Endometrial microvascular endothelial cells (primary cell): Measurements from ENCODE around the gene UNK. TPM values are rescaled to one million over a fixed set of nuclear protein-coding genes. Genes with fewer than 3 reads are reported as not detected.
"Not testable (repeated sequence)": the region's sequence is repeated elsewhere in the genome, so short reads cannot be mapped to it uniquely, and the experiment has no call there.

Experiments used
- in situ Hi-C: cut with HindIII; loops from 2 replicates; pipeline ENCODE4 v1.10.0; 2017; ENCODE audit warnings: low sequenced_read_pairs, low pct_unique_long_range_greater_than_20kb; ENCODE audit errors: inconsistent ontology term
- total RNA-seq: library from RNA; depleted of rRNA; stranded (reverse); fragments of >200 nt; gene quantifications from one replicate; pipeline ENCODE4 v1.2.3, GENCODE V29; 2015; ENCODE audit errors: inconsistent ontology term

The UNK gene
- total RNA-seq, 1 donor from 2014 or later: 53.0 TPM

GRCh38 chr17:75765981-75766380 lies 18.6 kb upstream of the UNK start:
- in situ Hi-C loops: no loop called here

DNA sequence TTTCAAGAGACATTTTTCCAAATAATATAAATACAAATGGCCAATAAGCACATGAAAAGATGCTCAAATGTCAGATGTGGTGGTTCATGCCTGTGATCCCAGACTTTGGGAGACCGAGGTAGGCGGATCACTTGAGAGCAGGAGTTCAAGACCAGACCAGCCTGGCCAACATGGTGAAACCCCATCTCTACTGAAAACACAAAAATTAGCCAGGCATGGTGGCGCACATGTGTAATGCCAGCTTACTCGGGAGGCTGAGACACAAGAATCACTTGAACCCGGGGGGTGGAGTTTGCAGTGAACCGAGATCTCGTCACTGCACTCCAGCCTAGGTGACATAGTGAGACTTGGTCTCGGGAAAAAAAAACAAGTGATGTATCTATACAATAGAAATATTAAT lies 16.7 kb upstream of the UNK start:
- in situ Hi-C loops: no loop called here

GRCh38 chr17:75769536-75769935 lies 15.1 kb upstream of the UNK start:
- in situ Hi-C loops: no loop called here

DNA sequence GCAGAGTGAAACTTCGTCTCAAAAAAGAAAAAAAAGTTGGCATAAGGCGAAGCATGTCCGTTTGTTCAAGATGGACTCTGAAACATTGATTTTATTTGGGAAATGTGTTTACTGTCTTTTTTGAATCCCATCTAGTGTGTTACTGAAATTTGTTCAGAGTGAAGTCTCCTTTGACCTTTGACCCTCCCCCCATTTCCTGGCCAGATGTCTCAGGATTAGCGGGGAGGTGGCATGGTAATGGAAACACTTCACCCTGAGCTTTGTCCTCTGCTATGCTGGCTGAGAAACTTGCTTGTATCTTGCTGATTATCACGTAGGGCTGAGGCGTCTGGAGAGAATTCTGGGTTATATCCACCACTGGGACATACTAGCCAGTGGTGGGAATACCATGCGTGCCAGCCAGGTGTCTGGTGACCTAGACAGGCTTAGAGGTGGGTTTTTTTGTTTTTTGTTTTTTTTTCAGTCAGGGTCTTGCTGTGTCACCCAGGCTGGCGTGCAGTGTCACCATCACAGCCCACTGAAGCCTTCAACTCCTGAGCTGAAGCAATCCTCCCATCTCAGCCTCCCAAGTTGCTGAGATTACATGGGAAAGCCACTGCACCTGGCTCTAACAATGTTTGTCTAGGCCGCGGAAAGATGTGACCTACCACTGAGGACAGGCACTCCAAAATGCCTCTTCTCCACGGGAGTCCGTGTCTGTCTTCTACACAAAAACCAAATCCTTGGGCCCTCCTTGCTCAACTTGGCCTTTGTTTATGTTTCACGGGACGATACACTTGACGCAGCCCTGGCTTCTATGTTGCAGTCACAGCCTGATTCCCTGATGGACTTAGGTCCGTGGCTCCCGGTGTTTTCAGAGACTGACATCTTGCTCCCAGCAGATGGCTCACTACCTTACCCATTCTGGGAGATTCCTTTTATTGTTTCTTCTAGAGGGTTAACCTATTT lies 13.0 kb upstream of the UNK start:
- in situ Hi-C loops: no loop called here

- in situ Hi-C loops: no loop called here
These were observed 11.3 kb upstream of the UNK start for GRCh38 chr17:75773121-75773807.

DNA sequence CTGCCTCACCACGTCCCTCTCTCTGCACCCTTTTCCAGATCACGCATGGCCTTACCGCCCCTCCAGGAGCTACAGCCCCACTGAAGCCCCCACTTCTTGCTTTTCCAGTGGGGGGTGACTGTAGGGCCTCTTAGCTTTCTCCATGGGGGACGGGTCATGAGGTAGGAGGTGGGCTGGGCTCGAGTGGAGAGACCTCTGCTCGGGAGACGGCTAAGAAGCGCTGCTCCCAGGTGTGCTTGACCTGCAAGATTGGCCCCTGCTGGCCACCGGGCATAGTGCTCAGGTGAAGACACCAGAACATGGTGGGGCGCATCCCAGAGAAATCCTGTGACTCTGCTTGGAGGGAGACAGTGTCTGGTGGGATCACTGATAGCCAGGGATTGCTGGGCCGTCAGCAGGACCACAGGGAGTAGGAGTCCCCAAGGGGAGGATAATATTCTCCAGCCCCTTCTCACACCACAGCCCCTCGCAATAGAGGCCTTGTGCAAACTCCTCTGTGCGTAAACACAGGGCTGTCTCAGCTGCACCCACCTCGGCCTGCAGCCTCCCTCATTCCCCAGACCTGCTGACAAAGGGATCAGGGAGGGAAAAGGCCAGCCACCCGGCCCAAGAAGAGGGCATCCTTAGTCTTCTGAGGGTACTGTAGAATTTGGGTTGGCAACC lies 10.7 kb upstream of the UNK start:
- in situ Hi-C loops: no loop called here

GRCh38 chr17:75774471-75774990 lies 10.1 kb upstream of the UNK start:
- in situ Hi-C loops: no loop called here

- in situ Hi-C loops: no loop called here
These were observed 9.5 kb upstream of the UNK start for GRCh38 chr17:75774991-75775668.

GRCh38 chr17:75776386-75777295 lies 8.0 kb upstream of the UNK start:
- in situ Hi-C loops: no loop called here

DNA sequence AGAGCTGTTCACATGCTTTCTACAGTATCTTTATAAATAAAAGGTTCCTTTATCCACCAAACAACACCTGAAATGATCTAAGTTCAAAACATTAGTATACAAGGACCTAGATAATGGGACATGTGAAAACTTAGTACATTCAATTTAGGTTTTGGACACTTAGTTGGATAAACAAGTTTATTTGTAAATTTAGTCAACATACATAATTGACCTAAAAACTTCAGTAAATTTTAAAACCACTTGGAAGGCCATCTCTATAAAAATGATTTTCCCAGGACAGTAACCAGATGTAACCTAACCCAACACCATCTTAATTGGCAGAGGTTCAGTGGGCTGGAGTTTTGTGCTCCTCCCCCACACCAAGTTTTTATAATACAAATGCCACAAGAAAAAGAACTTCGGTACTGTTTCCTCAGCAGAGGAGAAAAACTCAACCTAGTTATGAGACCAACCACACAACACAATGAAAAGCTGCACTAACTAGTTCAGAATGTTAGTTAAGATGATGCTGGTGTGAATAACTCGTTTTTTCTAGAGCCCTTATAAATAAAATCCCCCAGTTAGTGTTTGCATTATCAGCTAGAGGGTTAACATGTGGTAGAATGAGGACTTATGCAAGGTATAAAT lies 7.2 kb upstream of the UNK start:
- in situ Hi-C loops: no loop called here

DNA sequence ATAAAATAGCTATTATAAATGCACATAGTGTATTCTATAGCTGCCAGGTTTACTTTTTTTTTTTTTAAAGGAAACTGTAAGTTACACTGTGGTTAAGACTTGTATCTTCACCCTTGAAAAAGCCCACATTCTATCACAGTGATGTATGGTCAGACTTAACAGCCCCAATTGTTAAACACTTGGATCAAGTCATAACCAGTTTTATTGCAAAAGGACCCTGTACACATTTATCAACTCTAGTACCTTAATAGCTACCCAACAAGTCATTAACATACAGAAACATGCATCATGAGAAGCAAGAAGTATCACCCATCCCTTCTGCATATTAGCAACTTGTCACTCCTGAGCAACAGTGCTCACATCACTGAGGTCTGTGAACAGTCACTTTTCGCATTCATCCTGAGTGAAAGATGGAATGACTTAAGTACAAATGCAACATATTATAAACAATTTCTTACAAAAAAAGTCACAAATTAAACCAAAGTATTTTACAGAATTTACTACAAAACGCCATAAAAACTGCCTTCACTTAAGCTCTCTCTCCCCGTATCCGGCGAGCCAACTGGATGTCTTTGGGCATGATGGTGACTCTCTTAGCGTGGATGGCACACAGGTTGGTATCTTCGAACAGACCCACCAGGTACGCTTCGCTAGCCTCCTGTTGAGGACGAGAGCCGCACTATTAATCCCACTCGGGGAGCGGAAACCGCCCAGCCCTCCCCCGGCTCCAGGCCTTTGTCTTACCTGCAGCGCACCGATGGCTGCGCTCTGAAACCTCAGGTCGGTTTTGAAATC lies 6.3 kb upstream of the UNK start:
- in situ Hi-C loops: not testable (repeated sequence)

GRCh38 chr17:75778861-75779249 lies 5.8 kb upstream of the UNK start:
- in situ Hi-C loops: no loop called here

- in situ Hi-C loops: no loop called here
These were observed 5.2 kb upstream of the UNK start for GRCh38 chr17:75779250-75779986.

GRCh38 chr17:75779987-75780889 lies 4.4 kb upstream of the UNK start:
- in situ Hi-C loops: no loop called here

DNA sequence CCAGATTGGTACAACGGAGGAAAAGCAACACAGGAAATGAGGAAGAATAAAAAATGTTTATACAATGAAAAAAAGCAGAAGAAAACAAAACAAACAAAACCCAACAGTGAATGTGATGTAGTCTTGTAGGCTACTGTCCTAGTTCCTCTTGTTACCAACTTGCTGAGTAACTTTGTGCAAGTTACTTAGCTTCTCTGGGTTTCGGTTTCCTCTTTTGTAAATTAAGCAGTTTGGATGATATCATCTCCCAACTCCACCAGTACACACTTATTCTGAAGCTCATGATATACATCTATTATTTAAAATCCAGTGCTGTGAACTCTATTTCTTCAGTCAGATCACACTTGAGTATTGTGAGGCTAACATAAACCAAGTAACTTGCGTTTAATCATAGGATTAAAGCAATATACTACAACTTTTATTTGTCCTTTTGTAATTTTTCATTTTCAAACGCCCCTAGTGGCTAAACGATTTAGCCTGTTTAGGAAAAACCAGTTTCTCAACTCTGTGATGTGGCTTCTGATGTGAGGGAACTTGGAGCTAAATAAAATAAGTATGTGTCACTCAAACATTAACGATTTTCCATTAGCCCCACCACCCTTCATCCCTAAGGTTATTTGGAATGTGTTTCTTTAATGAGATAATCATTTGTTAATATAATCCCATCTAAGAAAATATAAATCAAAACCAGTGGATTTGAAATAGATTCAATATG lies 1.4 kb upstream of the UNK start:
- in situ Hi-C loops: no loop called here
